ENCODE results near the gene SACS.

The SACS gene

DNA sequence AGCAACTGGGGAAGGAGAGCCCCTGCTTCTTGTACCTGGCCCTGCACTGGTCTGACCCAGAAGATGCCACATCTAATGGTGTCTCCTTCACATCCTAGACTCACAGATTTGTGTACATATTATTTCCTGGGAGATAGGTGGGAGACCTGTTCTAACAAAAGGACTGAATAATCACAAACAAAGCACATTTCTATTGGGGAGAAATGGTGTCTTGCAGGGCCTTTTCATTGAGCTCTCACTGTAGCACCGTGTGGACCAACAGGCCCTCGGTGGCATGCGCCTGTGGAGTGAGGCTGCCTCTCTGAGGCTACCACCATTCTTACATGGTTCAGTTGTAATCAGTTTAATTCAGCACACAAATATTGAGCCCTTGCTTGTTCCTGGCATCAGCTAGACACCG lies 989 bp upstream of the SACS start:
- no peak for TF ChIP-seq CTCF (IDR thresholded peaks at IDR 0.05; ENCODE audit: control insufficient read depth, extremely low read depth, insufficient read depth)
- H3K4me3 ChIP-seq (ENCODE audit: low read depth, low read length) = no peak overlapping the region
- DNase-seq (ENCODE audit: low read depth) = no peak

- H3K4me3 ChIP-seq (ENCODE audit: low read depth, low read length) = peak overlapping the region; percentile 68
- TF ChIP-seq CTCF (IDR thresholded peaks at IDR 0.05; ENCODE audit: control insufficient read depth, extremely low read depth, insufficient read depth) = no peak
- DNase-seq (ENCODE audit: low read depth) = no peak
Measured at GRCh38 chr13:23432626-23433025, 876 bp downstream of the SACS start.

GRCh38 chr13:23430664-23431063 lies 2.8 kb downstream of the SACS start:
- TF ChIP-seq CTCF (IDR thresholded peaks at IDR 0.05; ENCODE audit: control insufficient read depth, extremely low read depth, insufficient read depth) = no peak
- H3K4me3 ChIP-seq (ENCODE audit: low read depth, low read length) = no peak overlapping the region
- no peak for DNase-seq (ENCODE audit: low read depth)

- no peak for DNase-seq (ENCODE audit: low read depth)
- H3K4me3 ChIP-seq (ENCODE audit: low read depth, low read length) = peak overlapping the region; percentile 21; the same call in 1 of the 2 replicates
- TF ChIP-seq CTCF (IDR thresholded peaks at IDR 0.05; ENCODE audit: control insufficient read depth, extremely low read depth, insufficient read depth) = no peak
Measured at GRCh38 chr13:23427881-23428528, 5.5 kb downstream of the SACS start.

DNA sequence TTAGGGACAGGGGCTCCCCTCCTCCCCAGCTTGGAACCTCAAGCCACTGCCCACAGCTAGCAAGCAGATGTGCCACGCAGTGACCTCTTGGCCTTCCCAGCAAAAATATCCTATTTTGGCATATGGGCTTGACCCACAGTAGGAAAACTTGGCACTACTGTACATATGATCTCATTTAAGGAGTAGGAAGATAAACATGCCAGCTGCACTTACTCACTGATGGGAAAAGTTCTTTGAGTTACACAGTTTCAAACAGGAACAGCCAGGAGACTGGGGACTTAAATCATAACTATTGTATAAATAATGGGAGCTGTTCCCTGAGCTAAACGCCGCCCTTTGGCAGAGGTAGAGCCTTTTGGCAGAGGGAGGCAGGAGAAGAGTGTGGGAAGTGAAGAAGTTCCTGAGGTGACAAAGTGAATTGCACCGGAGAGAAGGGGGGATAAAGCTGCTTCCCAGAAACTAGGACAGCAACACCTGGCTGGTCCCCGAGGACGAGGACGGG lies 6.1 kb downstream of the SACS start:
- DNase-seq (ENCODE audit: low read depth) = peak; percentile 89
- peak overlapping the region; percentile 21; the same call in 1 of the 2 replicates for H3K4me3 ChIP-seq (ENCODE audit: low read depth, low read length)

GRCh38 chr13:23421596-23421995 lies 11.9 kb downstream of the SACS start:
- H3K4me3 ChIP-seq (ENCODE audit: low read depth, low read length) = no peak overlapping the region
- DNase-seq (ENCODE audit: low read depth) = no peak
- TF ChIP-seq CTCF (IDR thresholded peaks at IDR 0.05; ENCODE audit: control insufficient read depth, extremely low read depth, insufficient read depth) = no peak

More for the DNA sequence above, 6.1 kb downstream of the SACS start:
- no peak for TF ChIP-seq CTCF (IDR thresholded peaks at IDR 0.05; ENCODE audit: control insufficient read depth, extremely low read depth, insufficient read depth)

Data from LNCaP clone FGC (cell line).